Caco-2 (cell line): Measurements from ENCODE around the gene TUBB1. TPM values are rescaled to one million over a fixed set of nuclear protein-coding genes. Genes with fewer than 3 reads are reported as not detected.
A peak's percentile ranks its signal among the peaks of the same experiment; 100 is the strongest.
"Not testable (repeated sequence)": the region's sequence is repeated elsewhere in the genome, so short reads cannot be mapped to it uniquely, and the experiment has no call there.

Experiments
- BruUV-seq: library from RNA; stranded (reverse); fragments of 400-500 nt; replicated peaks from 2 replicates; lab custom pipeline; 2021; lab: Mats Ljungman, UMichigan
- CTCF ChIA-PET: fragments of 300-600 bp; sonication (Branson Sonifier 250); formaldehyde crosslinking; loops from one replicate; lab custom pipeline; 2022; ENCODE audit warnings: antibody characterized with exemption; lab: Charles Lee
- POLR2A ChIA-PET: fragments of 300-600 bp; sonication (Branson Sonifier 250); formaldehyde crosslinking; loops from one replicate; lab custom pipeline; 2022; ENCODE audit warnings: antibody characterized with exemption; lab: Charles Lee
- DNase-seq, 2 experiments: peaks; one replicate each; pipeline versions ENCODE4 v3.0.0 to v3.0.0-alpha.2; 2020 to 2022
- H3K27me3 ChIP-seq: replicated peaks from 2 replicates; pipeline ENCODE4 v1.6.0; 2011; ENCODE audit warnings: low read length; ENCODE audit not compliant: control insufficient read depth, insufficient read depth
- H3K36me3 ChIP-seq: 2 replicates; pipeline ENCODE4 v1.5.1; 2011; ENCODE audit warnings: low read length; ENCODE audit not compliant: control insufficient read depth, insufficient read depth
- H3K4me1 ChIP-seq: fragments of 250-450 bp; sonication (Bioruptor Pico); 2 replicates; pipeline ENCODE4 v1.5.1; 2020; ENCODE audit warnings: mild to moderate bottlenecking
- H3K4me3 ChIP-seq: 2 replicates; pipeline ENCODE4 v1.5.1; 2011; ENCODE audit warnings: low read depth, mild to moderate bottlenecking, control low read depth, low read length
- H3K9me3 ChIP-seq: fragments of 250-450 bp; sonication (Bioruptor Pico); 2 replicates; pipeline ENCODE4 v1.5.1; 2020; ENCODE audit warnings: mild to moderate bottlenecking, moderate library complexity
- H3K27ac Mint-ChIP-seq: one replicate; pipeline ENCODE4 v1.8.0; 2022; ENCODE audit warnings: mixed read lengths; ENCODE audit not compliant: unreplicated experiment
- H3K27me3 Mint-ChIP-seq: one replicate; pipeline ENCODE4 v1.8.0; 2022; ENCODE audit warnings: mixed read lengths; ENCODE audit not compliant: insufficient read depth, unreplicated experiment
- H3K36me3 Mint-ChIP-seq: one replicate; pipeline ENCODE4 v1.8.0; 2022; ENCODE audit warnings: mild to moderate bottlenecking, mixed read lengths; ENCODE audit not compliant: insufficient read depth, unreplicated experiment
- H3K4me1 Mint-ChIP-seq: one replicate; pipeline ENCODE4 v1.8.0; 2022; ENCODE audit warnings: low read depth, mixed read lengths; ENCODE audit not compliant: unreplicated experiment
- H3K4me3 Mint-ChIP-seq: one replicate; pipeline ENCODE4 v1.8.0; 2022; ENCODE audit warnings: mild to moderate bottlenecking, moderate library complexity, mixed read lengths; ENCODE audit not compliant: unreplicated experiment
- H3K9me3 Mint-ChIP-seq: one replicate; pipeline ENCODE4 v1.8.0; 2022; ENCODE audit warnings: mixed read lengths; ENCODE audit not compliant: unreplicated experiment
- CTCF ChIP-seq, 2 experiments: fragments of 200-600 bp in 1 of 2; IDR thresholded peaks; 1 replicate in 1 of 2; 2 replicates in 1 of 2; pipeline versions ENCODE4 v1.5.1 to v1.8.0; 2011 to 2022; ENCODE audit warnings: antibody characterized with exemption in 1 of 2, control low read depth in 1 of 2, inconsistent platforms in 1 of 2, low read depth in 1 of 2, low read length in 1 of 2, mild to moderate bottlenecking in 1 of 2, moderate library complexity in 1 of 2; ENCODE audit not compliant: insufficient read depth in 1 of 2, severe bottlenecking in 1 of 2, unreplicated experiment in 1 of 2
- intact Hi-C: fragments of 100-400 bp; cut with micrococcal nuclease; formaldehyde crosslinking; loops from one replicate; pipeline ENCODE4 v1.10.0; 2022; ENCODE audit not compliant: unreplicated experiment
- total RNA-seq: library from RNA; stranded (reverse); gene quantifications from 2 replicates; pipeline ENCODE4 v1.2.3, GENCODE V29; 2022

The TUBB1 gene
- total RNA-seq, 1 experiment from 2014 or later = 0.18 TPM

- H3K4me1 Mint-ChIP-seq = peaks cover 22% of the 10 kb centered on the region
- H3K36me3 ChIP-seq = peaks cover 17% of the 10 kb centered on the region
- ChIA-PET CTCF (no interaction called here), POLR2A (no interaction called here)
- H3K9me3 Mint-ChIP-seq = no peaks in the 10 kb centered on the region
- peaks cover 36% of the 10 kb centered on the region for H3K4me1 ChIP-seq
- peaks cover 81% of the 10 kb centered on the region for H3K36me3 Mint-ChIP-seq
- no peak overlapping the region for H3K4me3 ChIP-seq
- no peak overlapping the region for H3K27ac Mint-ChIP-seq
- no TSS peak for BruUV-seq
- H3K27me3 Mint-ChIP-seq = no peaks in the 10 kb centered on the region
- intact Hi-C loops = no loop called here
- DNase-seq = no peak
- no peaks in the 10 kb centered on the region for H3K9me3 ChIP-seq
- no peak for TF ChIP-seq CTCF (IDR thresholded peaks at IDR 0.05; ENCODE audit: insufficient read depth in 1 of 2, low read depth in 1 of 2, low read length in 1 of 2, severe bottlenecking in 1 of 2, unreplicated experiment in 1 of 2)
- no peaks in the 10 kb centered on the region for H3K27me3 ChIP-seq
- no peak overlapping the region for H3K4me3 Mint-ChIP-seq
Observed at GRCh38 chr20:59037386-59037785, 18.2 kb downstream of the TUBB1 start.

- Histone ChIP-seq H3K27me3 (no peaks in the 10 kb centered on the region), H3K9me3 (no peaks in the 10 kb centered on the region), H3K4me1 (peaks cover 35% of the 10 kb centered on the region), H3K4me3 (no peak overlapping the region), H3K36me3 (peaks cover 17% of the 10 kb centered on the region)
- Mint-ChIP-seq H3K4me3 (no peak overlapping the region), H3K27me3 (no peaks in the 10 kb centered on the region), H3K27ac (no peak overlapping the region), H3K4me1 (peaks cover 28% of the 10 kb centered on the region), H3K36me3 (peaks cover 67% of the 10 kb centered on the region), H3K9me3 (no peaks in the 10 kb centered on the region)
- POLR2A ChIA-PET = no interaction called here
- no TSS peak for BruUV-seq
- intact Hi-C loops = no loop called here
- no peak for DNase-seq
- no peak for TF ChIP-seq CTCF (IDR thresholded peaks at IDR 0.05; ENCODE audit: insufficient read depth in 1 of 2, low read depth in 1 of 2, low read length in 1 of 2, severe bottlenecking in 1 of 2, unreplicated experiment in 1 of 2)
- CTCF ChIA-PET = no interaction called here
Observed at GRCh38 chr20:59039233-59039632, 20.0 kb downstream of the TUBB1 start.

GRCh38 chr20:59040667-59041066, 21.4 kb downstream of the TUBB1 start:
- TF ChIP-seq CTCF (IDR thresholded peaks at IDR 0.05; ENCODE audit: insufficient read depth in 1 of 2, low read depth in 1 of 2, low read length in 1 of 2, severe bottlenecking in 1 of 2, unreplicated experiment in 1 of 2) = no peak
- H3K4me1 Mint-ChIP-seq = peaks cover 23% of the 10 kb centered on the region
- no TSS peak for BruUV-seq
- H3K27me3 ChIP-seq = no peaks in the 10 kb centered on the region
- peaks cover 13% of the 10 kb centered on the region for H3K36me3 ChIP-seq
- no peaks in the 10 kb centered on the region for H3K9me3 ChIP-seq
- peaks cover 35% of the 10 kb centered on the region for H3K4me1 ChIP-seq
- peak overlapping the region; percentile 70 for H3K4me3 Mint-ChIP-seq
- peaks cover 53% of the 10 kb centered on the region for H3K36me3 Mint-ChIP-seq
- DNase-seq = no peak
- H3K4me3 ChIP-seq = peak overlapping the region; percentile 89
- peak overlapping the region; percentile 20 for H3K27ac Mint-ChIP-seq
- intact Hi-C loops = no loop called here
- CTCF ChIA-PET = interaction anchor here (1.1 kb wide), 2 partner anchors 8 to 182 kb away, joined by 5 to 8 read pairs; partner anchors contain the start of gene ATP5F1E
- POLR2A ChIA-PET = interaction anchor here (3.2 kb wide), 1 partner anchor 9 kb away, joined by 56 read pairs; the partner anchor contains the start of gene ATP5F1E
- H3K9me3 Mint-ChIP-seq = no peaks in the 10 kb centered on the region
- no peaks in the 10 kb centered on the region for H3K27me3 Mint-ChIP-seq

- H3K9me3 ChIP-seq, intact Hi-C loops, H3K9me3 Mint-ChIP-seq, H3K27me3 ChIP-seq, H3K36me3 ChIP-seq, H3K27me3 Mint-ChIP-seq, DNase-seq: not testable (repeated sequence)
- Mint-ChIP-seq H3K4me1 (peaks cover 22% of the 10 kb centered on the region), H3K4me3 (peak overlapping the region; percentile 70), H3K27ac (peak overlapping the region; percentile 20), H3K36me3 (peaks cover 44% of the 10 kb centered on the region)
- TSS peak; percentile 24 for BruUV-seq
- ChIA-PET POLR2A (interaction anchor here (3.2 kb wide), 1 partner anchor 10 kb away, joined by 56 read pairs; the partner anchor contains the start of gene ATP5F1E), CTCF (interaction anchor here (0.5 to 1.9 kb wide), 3 partner anchors 9 to 485 kb away, joined by 3 to 7 read pairs (median 3); partner anchors contain the start of gene ATP5F1E)
- Histone ChIP-seq H3K4me1 (peaks cover 35% of the 10 kb centered on the region), H3K4me3 (peak overlapping the region; percentile 89)
Observed at GRCh38 chr20:59041487-59041886, 22.3 kb downstream of the TUBB1 start.
